IMR-90 (cell line): ENCODE measurements around the gene OSBPL3.

Experiments used
- CEBPB ChIP-seq: IDR thresholded peaks from 2 replicates; pipeline ENCODE4 v1.6.1; 2012; ENCODE audit warnings: low read depth, low read length, improper control_type of control experiment
- MAFK ChIP-seq: IDR thresholded peaks from 2 replicates; pipeline ENCODE4 v1.6.1; 2012; ENCODE audit warnings: low read depth, low read length, improper control_type of control experiment
- MAZ ChIP-seq: IDR thresholded peaks from 2 replicates; pipeline ENCODE4 v1.6.1; 2012; ENCODE audit warnings: low read depth, mild to moderate bottlenecking, low read length, improper control_type of control experiment, moderate library complexity, borderline replicate concordance
- MXI1 ChIP-seq: IDR thresholded peaks from 2 replicates; pipeline ENCODE4 v1.6.1; 2012; ENCODE audit warnings: low read depth, mild to moderate bottlenecking, low read length, moderate library complexity, borderline replicate concordance
- POLR2A ChIP-seq: IDR thresholded peaks from 2 replicates; pipeline ENCODE4 v1.6.1; 2012; ENCODE audit warnings: mild to moderate bottlenecking, low read depth, low read length
- RFX5 ChIP-seq: IDR thresholded peaks from 2 replicates; pipeline ENCODE4 v1.8.0; 2012; ENCODE audit warnings: low read depth, mild to moderate bottlenecking, low read length, moderate library complexity
- SMC3 ChIP-seq: fragments of 150-350 bp; IDR thresholded peaks from 2 replicates; pipeline ENCODE4 v1.6.1; 2016; ENCODE audit warnings: low read depth, mild to moderate bottlenecking, antibody characterized with exemption, low read length, moderate library complexity
- TF ChIP-seq, protein P1 (sequence below): conservative IDR thresholded peaks from 2 replicates; pipeline ENCODE4 v1.5.1; 2012; ENCODE audit warnings: mild to moderate bottlenecking, low read depth, low read length, improper control_type of control experiment
- TF ChIP-seq, protein P2 (sequence below): fragments of 150-350 bp; IDR thresholded peaks from 2 replicates; pipeline ENCODE4 v1.6.1; 2017; ENCODE audit warnings: mild to moderate bottlenecking, antibody characterized with exemption, low read length, low read depth

DNA sequence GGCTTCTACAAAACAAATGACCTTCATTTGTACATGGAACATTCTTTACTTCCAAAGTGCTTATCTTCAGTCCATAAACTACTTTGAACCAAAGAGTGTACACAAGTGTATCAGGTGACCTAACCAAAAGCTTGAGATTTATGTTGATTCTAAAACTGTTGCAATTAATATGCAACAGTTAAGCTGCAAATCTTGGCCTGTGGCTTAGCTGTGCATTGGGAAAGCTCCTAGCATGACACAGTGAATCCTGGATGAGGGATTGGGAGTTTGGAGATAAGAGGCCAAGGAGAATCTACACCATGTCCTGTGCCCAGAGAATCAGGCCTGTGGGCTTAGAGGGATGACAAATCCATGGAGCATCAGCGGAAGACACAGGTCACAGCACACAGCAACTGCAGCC, 117.5 kb downstream of the OSBPL3 start:
- TF ChIP-seq, protein P1, sequence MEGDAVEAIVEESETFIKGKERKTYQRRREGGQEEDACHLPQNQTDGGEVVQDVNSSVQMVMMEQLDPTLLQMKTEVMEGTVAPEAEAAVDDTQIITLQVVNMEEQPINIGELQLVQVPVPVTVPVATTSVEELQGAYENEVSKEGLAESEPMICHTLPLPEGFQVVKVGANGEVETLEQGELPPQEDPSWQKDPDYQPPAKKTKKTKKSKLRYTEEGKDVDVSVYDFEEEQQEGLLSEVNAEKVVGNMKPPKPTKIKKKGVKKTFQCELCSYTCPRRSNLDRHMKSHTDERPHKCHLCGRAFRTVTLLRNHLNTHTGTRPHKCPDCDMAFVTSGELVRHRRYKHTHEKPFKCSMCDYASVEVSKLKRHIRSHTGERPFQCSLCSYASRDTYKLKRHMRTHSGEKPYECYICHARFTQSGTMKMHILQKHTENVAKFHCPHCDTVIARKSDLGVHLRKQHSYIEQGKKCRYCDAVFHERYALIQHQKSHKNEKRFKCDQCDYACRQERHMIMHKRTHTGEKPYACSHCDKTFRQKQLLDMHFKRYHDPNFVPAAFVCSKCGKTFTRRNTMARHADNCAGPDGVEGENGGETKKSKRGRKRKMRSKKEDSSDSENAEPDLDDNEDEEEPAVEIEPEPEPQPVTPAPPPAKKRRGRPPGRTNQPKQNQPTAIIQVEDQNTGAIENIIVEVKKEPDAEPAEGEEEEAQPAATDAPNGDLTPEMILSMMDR = no peak
- no peak for TF ChIP-seq POLR2A
- no peak for TF ChIP-seq SMC3
- no peak for TF ChIP-seq RFX5
- no peak for TF ChIP-seq MAZ
- no peak for TF ChIP-seq CEBPB
- TF ChIP-seq MXI1 = no peak
- TF ChIP-seq MAFK = no peak
- TF ChIP-seq, protein P2, sequence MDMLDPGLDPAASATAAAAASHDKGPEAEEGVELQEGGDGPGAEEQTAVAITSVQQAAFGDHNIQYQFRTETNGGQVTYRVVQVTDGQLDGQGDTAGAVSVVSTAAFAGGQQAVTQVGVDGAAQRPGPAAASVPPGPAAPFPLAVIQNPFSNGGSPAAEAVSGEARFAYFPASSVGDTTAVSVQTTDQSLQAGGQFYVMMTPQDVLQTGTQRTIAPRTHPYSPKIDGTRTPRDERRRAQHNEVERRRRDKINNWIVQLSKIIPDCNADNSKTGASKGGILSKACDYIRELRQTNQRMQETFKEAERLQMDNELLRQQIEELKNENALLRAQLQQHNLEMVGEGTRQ = no peak
